ENCODE results near the gene XYLT1.

Gene XYLT1

GRCh38 chr16:17135439-17135838, 335.3 kb downstream of the XYLT1 start:
- no peak for DNase-seq

GRCh38 chr16:17134586-17134985, 336.2 kb downstream of the XYLT1 start:
- no peak for DNase-seq

- no peak for DNase-seq
Measured at GRCh38 chr16:17133851-17134250, 336.9 kb downstream of the XYLT1 start.

- DNase-seq, result no peak
Measured at GRCh38 chr16:17131351-17131750, 339.4 kb downstream of the XYLT1 start.

DNA sequence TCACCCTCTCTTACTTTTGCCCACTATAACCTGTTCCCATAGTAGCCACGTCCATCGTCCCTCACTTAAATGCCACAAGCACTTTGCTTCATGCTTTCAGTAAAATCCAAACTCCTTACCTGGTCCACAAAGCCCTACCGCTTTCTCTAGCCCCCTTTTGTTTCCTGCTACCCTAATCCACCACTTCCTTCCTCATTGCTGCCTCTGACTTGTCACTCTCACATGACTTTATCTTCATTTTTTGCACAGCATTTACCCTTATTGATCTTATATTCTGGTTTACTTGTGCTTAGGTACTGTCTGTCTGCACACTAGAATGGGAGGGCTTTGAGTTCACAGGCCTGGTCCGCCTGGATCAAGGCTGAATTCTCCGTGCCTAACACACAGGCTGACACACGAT, 340.0 kb downstream of the XYLT1 start:
- DNase-seq, result no peak

DNA sequence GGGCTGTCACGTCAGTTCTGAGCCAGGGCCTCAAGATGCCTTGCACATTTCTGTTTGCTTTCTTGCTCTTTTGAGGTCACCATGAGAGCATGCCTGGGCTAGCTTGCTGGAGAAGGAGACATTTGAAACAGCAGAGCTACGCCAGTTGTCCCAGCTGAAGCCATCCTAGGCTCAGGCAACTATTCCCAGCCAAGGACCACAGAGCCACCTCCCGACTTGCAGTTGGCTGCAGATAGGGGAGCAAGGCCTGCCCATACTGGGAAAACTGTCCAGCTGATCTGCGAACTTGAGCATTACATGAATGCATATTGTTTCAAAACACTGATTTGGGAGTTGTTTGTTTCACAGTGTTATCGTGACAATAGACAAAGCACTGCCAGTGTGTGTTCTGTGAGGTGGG, 340.8 kb downstream of the XYLT1 start:
- DNase-seq, result no peak

- DNase-seq, result no peak
Measured at GRCh38 chr16:17128791-17129190, 342.0 kb downstream of the XYLT1 start.

DNA sequence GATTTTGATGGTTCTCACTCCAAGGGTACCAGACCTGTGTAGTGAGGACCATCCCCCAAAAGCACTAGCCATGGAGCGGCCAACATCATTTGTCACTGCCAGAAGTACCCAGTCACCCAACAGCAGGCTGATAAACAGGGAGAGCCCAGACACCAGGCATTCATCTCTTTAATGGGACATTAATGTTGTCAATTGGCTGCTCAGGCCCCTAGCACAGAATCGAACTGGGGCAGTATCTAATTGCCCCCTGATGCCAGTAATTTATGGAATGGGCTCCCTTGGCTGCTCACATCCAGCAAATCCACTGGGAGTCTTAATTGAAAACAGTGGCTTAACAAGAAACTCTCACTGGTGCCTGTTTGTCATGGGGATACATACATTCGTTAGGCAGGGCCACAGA, 344.6 kb downstream of the XYLT1 start:
- no peak for DNase-seq

- peak; percentile 17 for DNase-seq
Measured at GRCh38 chr16:17125671-17126070, 345.1 kb downstream of the XYLT1 start.

DNA sequence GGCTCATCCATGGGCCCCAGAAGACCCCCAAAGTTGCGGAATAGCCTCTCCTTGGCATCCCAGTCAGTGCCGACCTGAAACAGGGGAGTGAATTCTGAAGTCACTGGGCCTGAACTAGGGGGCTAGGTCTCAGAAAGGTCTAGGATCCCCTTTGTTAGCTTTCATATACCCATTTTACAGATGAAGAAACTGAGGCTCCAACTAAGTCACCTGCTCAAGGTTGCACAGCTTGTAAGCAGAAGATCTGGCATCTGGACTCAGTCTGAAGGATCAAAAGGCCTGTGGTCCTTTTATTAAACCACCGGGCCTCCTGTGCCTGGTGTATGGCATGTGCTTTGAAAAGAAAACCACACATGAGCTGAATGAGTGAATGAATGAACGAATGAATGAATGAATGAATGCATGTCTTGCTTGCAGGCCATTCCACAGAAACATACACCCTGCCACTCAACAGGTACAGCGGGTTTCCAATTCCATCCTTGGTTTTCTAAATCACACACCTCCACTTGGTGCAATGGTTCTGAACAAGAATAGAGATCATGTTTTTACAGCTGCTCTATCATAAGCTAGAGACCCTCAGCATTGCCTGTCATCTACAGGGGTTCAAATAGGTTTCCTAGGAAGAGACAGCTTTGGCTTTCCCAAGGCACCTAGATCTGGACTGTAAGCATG, 352.7 kb downstream of the XYLT1 start:
- no peak for DNase-seq

- no peak for DNase-seq
Measured at GRCh38 chr16:17116595-17117322, 354.0 kb downstream of the XYLT1 start.

GRCh38 chr16:17109413-17109812, 361.3 kb downstream of the XYLT1 start:
- no peak for DNase-seq

GRCh38 chr16:17108596-17108995, 362.2 kb downstream of the XYLT1 start:
- DNase-seq, result no peak

DNA sequence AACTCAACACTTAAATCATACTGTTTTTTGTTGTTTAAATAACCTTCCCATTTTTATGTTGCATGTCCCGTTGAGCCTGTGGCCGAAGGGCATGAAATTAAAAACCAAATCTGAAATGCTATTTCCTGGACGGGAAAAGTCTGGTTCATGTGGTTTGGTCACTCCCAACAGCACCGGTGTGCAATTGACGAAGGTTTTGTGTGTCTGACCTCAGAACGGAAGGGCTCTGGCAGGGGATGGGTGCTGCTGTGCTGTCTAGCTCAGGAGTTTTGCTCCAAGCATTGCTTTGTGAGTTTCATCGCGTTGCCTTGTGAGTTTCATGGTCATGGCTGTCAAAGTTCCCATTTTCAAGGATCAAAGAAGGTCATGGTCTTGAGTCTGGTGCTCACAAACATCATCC, 363.3 kb downstream of the XYLT1 start:
- DNase-seq, result no peak

- DNase-seq, result peak; percentile 13
Measured at GRCh38 chr16:17106243-17106791, 364.4 kb downstream of the XYLT1 start.

DNA sequence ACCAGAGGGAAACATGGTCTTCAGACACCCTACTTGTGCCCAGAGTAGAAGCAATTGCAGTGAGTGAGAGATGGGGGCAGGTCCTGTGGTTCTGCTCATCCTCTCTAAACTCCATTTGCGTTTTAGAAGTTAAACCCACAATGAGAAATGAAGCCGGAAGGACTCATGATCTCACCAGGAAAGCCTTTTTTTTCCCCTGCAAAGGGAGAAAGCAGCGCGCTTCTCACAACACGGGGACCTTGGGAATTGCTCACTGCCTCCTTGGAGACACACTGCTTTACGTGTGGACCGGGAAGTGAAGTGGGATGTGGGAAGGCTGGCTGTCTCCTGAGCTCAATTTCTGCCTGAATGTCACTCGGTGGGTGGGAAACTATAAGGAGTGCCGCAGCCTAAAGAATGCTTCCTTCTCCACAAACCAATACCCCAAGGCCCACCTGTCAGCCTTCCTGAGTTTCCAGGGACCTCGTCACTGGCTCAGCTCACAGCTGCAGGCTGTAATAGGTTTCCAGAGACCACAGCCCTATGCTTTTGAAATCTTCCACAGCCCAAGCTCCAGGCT, 365.4 kb downstream of the XYLT1 start:
- DNase-seq, result peak; percentile 49

GRCh38 chr16:17104654-17105053, 366.1 kb downstream of the XYLT1 start:
- no peak for DNase-seq

DNA sequence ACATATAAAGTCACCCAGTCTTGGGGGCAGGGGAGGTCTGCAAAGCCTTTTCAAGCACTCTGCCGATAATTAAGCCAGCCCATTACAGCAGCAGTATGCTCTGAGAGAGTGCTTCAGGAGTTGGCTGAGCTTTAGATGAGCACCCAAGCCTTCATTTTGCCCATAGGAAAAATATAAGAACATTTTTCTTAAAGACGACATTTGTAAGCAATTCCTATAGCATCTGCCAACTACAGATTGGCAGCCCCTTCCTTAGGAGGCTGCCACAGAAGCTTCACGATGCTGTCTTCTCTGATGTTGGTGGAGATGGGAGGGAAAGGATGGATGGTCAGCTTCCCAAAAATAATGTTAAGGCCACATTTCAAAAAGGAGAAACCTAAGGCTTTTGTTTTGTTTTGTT, 367.5 kb downstream of the XYLT1 start:
- DNase-seq, result no peak

DNA sequence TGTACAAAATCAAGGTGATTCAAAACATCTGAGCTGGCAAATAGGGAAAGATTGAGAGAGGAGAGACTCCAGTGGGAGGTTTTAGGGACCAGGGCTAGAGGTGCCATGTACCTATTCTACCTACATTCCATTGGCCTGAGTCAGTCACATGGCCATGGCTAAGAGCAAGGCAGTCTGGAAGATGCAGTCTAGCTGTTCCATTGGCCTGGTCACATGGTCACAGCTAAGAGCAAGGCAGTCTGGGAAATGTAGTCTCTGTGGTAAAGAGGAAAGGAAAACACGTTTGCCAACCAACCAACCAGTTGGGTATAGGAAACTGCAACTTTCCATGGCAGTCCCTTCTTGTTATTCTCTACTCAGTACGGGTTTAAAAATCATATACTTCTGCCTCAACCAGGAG, 369.1 kb downstream of the XYLT1 start:
- peak; percentile 8 for DNase-seq

DNA sequence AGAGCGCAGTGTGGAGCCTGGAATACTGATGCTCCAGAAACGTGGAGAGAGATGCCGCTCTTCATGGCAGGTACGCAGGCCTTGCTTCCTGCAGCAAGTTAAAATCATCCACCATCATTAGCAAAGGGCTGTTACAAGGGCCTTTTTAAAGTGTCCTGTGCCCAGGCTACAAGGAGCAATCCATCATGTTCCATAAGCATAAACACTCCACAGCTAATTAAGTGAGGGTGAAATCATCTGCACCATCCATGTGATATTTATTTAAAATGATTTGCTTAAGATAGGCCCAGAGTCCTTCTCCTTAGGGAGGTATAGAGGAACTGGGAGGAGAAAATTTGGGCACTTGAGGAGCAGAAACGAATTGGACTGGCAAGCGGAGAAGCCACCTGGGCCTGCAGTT, 372.1 kb downstream of the XYLT1 start:
- DNase-seq, result no peak

DNA sequence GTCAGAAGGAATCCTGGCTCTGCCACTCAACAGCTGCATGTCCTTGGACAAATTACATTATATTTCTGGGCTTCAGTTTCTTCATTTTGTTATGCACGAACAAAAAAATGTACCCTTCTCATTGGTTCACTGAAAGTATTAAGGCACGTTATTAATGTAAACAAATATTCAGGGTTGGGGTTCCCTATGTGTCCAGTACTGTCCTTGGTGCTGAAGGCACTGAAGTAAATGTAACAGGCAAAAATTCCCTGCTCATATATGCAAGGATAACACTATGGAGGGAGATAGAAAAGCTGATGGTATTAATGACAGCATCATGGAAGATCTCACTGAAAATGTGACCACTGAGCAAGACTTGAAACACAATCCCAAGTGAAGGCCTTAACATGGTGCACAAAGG, 386.6 kb downstream of the XYLT1 start:
- DNase-seq, result no peak

- no peak for DNase-seq
Measured at GRCh38 chr16:17083628-17084027, 387.1 kb downstream of the XYLT1 start.

GRCh38 chr16:17082095-17082882, 388.5 kb downstream of the XYLT1 start:
- DNase-seq, result no peak

Measured in fibroblast of skin of scalp (primary cell).